DMS 273 (cell line): ENCODE results near the gene SLC35A2.

ENCODE experiments used
- DNase-seq: peaks from one replicate; lab custom pipeline; 2025; ENCODE audit not compliant: unreplicated experiment; lab: John Stamatoyannopoulos, UW

SLC35A2 gene

DNA sequence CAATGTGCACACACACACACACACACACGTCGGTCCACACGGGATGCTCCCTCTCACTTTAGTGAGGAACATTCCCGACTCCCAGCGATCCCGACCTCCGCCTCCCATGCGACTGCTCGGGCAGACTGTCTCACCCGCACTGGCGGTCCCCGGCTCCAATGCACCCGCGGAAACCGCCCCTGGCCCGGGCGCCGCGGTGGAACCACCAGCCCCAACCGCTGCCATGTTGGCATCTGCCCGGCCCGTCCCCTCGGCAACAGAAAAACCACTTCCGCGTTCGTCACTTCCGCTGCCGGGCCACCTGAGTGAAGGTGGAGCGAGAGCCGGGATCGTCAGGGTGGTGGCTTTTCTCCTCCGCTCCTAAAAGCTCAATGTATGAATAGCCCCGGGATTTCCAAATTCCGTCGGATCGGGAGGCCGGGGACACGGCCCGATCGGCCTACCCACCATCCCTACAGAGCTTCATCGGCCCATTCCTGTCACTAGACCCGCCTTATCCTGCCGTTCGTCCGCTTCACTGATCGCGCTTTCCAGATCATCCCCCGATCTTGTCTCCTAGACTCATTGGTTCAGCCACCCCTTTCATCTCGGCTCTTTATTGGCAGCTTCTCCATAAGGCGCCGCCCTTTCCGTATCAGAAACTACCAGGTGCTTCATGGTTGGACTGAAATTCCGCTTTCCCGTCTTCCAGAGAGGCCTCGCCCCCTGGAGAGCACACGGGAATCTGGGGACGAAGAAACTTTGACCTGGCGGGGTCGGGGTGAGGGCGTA lies at the start of gene SLC35A2:
Gene SLC35A2, minus strand, starts transcription at position 235 of the 771 bp plus-strand sequence. Its CDS starts 10 bp downstream, at position 225.
- peak; percentile 90 for DNase-seq

DNA sequence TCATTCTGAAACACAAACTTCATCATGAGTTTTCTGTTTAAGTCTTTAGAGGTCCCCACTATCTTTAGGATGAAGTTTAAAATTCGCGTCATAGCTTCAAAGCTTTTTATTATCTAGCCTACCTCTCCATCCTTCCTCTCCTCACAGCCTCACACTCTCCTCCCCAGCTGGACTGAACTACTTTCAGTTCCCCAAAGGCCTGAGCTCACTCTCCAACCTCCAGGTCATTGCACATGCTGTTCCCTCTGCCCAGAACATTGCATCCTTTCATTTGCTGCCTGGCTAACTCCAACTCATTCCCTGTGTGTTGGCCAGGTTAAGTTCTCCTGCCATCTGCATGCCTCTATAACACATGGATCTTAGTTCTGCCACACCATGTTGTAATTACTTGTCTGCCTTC lies 48.8 kb upstream of the SLC35A2 start:
- DNase-seq: no peak

- peak; percentile 63 for DNase-seq
These were observed 47.2 kb upstream of the SLC35A2 start for GRCh38 chrX:48958635-48959094.

GRCh38 chrX:48957827-48958634 lies 46.6 kb upstream of the SLC35A2 start:
- DNase-seq: peak; percentile 98

DNA sequence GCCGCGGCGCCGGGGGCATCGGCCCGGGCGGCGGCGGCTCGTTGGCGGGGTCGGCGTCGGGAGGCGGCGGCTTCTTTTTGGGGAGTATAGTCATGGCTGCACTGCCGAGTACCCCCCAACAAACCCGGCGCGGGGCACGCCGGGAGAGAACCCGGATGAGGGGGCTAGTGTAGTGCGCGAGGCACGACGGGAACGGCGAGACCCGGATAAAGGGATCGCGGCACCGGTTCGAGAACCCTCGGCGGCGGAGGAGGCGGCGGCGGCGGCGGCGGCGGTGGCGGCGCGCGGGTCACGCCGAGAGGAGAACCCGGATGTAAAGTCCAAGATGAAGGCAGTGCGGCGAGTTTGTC lies 46.0 kb upstream of the SLC35A2 start, which contains the start of gene OTUD5:
Gene OTUD5, minus strand, starts transcription at position 131 of the 350 bp plus-strand sequence. Its CDS starts 37 bp downstream, at position 94.
- DNase-seq: peak; percentile 86

DNA sequence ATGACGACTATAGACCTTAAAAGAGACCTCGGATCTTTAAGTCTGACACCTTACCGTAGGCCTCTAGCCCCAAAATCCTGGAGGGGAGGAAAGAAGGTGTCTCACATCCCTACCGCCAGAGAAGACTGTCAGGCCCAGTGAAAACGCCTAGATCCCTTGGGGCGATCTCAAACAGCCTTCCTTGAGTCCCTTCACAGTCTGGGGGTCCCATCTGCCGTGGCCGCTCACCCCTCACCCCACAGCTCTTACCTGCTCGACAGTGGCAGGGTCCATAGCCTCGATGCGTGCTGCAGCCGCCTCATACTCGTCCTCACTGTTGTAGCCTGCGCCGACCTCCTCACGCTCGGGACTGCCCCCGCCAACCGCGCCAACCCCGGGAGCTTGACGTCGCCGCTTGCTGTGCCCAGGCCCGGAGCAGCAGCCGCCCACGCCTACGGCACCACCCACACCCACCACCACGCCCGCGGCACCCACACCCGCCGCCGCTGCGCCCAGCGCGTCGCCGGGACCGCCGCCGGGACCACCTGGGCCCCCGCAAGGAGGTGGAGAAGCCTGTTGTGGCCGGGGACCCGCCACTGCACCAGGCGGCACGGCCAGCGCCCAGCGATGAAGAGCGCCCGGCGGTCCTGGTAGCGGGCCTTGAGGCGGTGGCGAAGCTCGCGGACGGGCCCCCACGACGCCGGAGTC lies 45.4 kb upstream of the SLC35A2 start:
- DNase-seq: peak; percentile 56

- no peak for DNase-seq
These were observed 37.1 kb upstream of the SLC35A2 start for GRCh38 chrX:48948589-48948988.

DNA sequence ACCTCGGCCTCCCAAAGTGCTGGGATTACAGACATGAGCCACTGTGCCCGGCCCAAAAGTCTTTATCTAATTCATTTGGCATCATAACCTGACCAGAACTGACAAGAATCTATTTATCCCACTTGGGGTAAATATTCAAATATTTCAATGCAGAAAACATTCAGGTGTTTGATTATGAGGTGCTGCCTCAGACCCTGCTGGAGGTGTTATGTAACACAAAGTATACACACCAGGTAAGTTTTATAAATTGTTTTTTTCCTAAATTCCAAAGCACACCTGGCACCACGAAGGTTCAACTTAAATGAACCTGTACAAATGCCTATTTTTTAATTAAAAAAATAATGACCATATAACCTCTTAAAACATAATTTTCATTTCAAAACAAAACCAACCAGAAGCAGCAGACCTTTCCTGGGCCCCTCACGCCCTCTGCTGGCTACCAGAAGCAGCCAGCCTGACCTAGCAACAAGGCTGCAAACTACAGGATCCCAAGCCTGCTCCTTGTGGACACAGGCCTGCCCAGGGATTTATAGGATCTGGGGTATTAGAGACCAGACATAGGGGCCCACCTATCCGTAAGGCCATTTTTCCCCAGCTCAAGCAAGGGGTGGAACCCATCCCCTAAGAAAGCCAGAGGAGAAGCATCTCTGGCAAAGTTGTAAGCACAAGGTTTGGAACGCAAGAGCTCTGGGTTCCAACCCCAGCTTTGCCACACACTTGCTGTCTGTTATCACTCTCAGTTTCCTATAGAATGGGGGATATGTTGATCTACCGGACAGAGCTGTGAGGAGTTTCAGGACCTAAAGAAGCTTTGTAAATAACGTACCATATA lies 34.3 kb upstream of the SLC35A2 start:
- DNase-seq: peak; percentile 73

DNA sequence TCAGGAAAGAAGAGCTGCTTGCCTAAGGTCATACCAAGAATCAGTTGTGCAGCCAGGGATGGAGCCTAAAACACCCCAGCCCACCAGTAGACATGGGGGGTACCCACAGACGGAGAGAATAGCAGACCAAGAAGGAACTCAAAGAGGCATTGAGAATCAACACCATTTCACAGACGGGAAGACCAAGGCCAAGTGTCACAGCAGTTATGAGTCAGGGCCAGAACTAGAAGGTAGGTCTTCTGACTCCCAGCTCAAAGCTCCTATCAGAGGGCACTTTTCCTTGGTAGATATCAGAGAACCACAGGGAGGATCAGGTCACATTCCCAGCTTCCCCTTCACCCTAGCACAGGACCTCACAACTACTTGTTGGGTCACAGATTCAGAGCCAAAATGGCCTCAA lies 31.4 kb upstream of the SLC35A2 start:
- DNase-seq: no peak

DNA sequence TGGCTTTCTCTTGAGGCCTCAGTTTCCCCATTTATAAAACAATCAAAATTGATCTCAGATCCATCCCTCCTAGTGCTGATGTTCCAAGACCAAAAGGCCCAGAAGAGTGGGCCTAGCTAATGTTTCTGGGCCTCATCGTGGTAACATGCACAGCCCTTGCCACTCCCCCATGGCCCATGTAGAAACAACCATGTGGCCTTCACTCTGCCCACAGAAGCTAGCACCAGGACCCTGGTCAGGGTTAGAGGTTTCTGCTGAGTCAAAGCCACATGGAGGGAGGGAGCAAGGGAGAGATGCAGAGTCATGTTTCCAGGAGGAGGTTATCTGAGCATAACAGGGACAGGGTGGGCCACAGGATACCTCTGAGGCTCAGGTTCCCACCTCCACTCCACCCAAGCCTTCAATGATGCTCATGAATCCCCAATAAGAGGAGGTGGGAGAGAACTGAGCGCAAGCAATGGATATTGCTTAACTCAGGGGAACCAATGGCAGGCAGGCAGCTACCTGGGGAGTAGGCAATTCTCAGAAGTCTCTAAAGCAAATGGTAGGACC lies 29.0 kb upstream of the SLC35A2 start:
- DNase-seq: no peak

- DNase-seq: no peak
These were observed 28.2 kb upstream of the SLC35A2 start for GRCh38 chrX:48939524-48940228.

- no peak for DNase-seq
These were observed 27.4 kb upstream of the SLC35A2 start for GRCh38 chrX:48938721-48939425.

DNA sequence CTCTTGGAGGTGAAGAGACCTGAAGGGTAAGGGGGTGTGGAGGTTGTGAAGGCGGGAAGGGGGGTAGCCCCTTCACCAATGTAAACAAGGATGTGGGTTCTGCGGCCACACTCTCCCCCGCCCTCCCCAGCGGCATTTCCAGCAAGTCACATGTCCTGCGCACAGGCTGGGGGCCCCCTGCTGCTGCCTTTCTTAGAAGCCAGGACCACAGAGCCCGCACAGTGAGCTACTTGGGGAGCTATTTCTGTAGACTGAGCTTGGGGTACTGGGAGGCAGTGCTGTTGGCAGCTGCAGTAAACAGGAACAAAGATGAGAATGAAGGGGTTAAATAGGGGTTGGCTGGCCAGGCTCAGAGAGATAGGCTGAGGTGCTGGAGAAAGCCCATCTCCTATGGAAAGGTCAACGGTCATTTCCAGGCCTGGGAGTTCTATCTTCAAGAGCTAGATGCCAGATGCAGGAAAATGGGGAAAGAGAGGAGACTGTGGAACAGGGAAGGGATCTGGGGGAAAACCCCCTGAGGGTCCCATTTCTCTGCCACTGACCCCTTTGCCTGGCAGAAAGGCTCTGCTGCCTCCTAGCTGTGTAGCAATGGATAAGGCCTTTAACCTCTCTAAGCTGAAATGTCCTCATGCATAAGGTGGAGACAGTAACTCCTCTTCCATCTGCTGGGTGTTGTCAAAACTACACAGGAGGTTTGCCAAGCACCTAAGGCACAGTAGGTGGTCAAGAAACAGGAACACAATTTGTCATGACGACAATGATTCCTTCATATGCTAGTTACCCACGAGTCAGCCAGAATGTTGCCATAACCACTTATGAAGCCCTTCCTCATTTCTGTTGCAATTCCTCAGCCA lies 25.8 kb upstream of the SLC35A2 start:
- DNase-seq: no peak

- no peak for DNase-seq
These were observed 25.1 kb upstream of the SLC35A2 start for GRCh38 chrX:48936429-48937053.

DNA sequence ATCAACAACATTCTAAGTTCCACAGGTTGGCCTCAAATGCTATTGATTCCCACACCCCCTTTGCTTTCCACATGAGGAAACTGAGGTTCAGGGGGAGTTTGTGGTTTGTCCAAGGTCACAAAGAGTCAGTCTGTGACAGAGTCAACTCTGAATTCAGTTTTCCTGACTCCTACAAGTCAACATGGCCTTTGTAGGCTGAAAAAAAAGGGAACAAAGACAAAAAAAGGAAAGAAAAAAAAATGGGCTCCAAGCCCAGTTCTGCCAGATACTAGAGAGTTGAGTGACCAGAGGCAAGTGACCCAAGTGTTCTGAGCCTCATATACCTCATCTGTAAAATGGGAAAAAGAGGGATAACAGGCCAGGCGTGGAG lies 23.8 kb upstream of the SLC35A2 start:
- no peak for DNase-seq

- no peak for DNase-seq
These were observed 23.3 kb upstream of the SLC35A2 start for GRCh38 chrX:48934581-48935300.

GRCh38 chrX:48933757-48934156 lies 22.3 kb upstream of the SLC35A2 start:
- no peak for DNase-seq
